Heart left ventricle (tissue), 16 donors: ENCODE data around the gene TTC38. TPM values are rescaled to one million over a fixed set of nuclear protein-coding genes. Genes with fewer than 3 reads are reported as not detected.
A peak's percentile ranks its signal among the peaks of the same experiment; 100 is the strongest.

ENCODE experiments used
- ATAC-seq, 4 donors: fragments of 200-7000 bp; cut with Tn5 transposase; one replicate each; pipeline ENCODE4 v1.9.1; 2020 to 2022; ENCODE audit warnings: moderate library complexity in 4 of 4, mild to moderate bottlenecking in 3 of 4, moderate number of reproducible peaks in 1 of 4
- DNase-seq, 5 donors: peaks; one replicate each; pipeline ENCODE4 v3.0.0-alpha.2; 2020
- H3K27ac ChIP-seq, 12 donors: fragments of 200-600 bp; sonication (generic) in 4 of 12; one replicate each; pipeline versions ENCODE4 v1.5.0 to v1.8.0; 2016 to 2022; ENCODE audit warnings: mild to moderate bottlenecking in 2 of 12
- H3K27me3 ChIP-seq, 9 donors: fragments of 200-600 bp; sonication (generic) in 2 of 9; one replicate each; pipeline versions ENCODE4 v1.5.1 to v1.8.0; 2016 to 2022; ENCODE audit warnings: mild to moderate bottlenecking in 3 of 9
- H3K36me3 ChIP-seq, 9 donors: fragments of 200-600 bp; sonication (generic) in 2 of 9; one replicate each; pipeline versions ENCODE4 v1.5.0 to v1.8.0; 2018 to 2022; ENCODE audit warnings: mild to moderate bottlenecking in 2 of 9
- H3K4me1 ChIP-seq, 12 donors: fragments of 200-600 bp; sonication (generic) in 4 of 12; one replicate each; pipeline versions ENCODE4 v1.5.0 to v1.8.0; 2016 to 2022; ENCODE audit warnings: mild to moderate bottlenecking in 3 of 12
- H3K4me3 ChIP-seq, 12 donors: fragments of 200-600 bp; sonication (generic) in 4 of 12; one replicate each; pipeline versions ENCODE4 v1.5.0 to v1.8.0; 2017 to 2022; ENCODE audit warnings: mild to moderate bottlenecking in 9 of 12, moderate library complexity in 4 of 12
- H3K9me3 ChIP-seq, 12 donors: fragments of 200-600 bp; sonication (generic) in 4 of 12; one replicate each; pipeline versions ENCODE4 v1.5.0 to v1.8.0; 2016 to 2022; ENCODE audit warnings: mild to moderate bottlenecking in 1 of 12
- POLR2A ChIP-seq, 2 donors: fragments of 450-650 bp; IDR thresholded peaks; one replicate each; pipeline ENCODE4 v1.6.1; 2017; ENCODE audit warnings: antibody characterized with exemption in 2 of 2, mild to moderate bottlenecking in 2 of 2, moderate library complexity in 2 of 2
- WGBS, 4 donors: extraction: QIAGEN DNeasy Blood & Tissue Kit in 2 of 4; methylation state at CpG; one replicate each; pipeline versions ENCODE4 v1.1.5 to v1.1.7; 2013 to 2018; 5-methylcytosine and 5-hydroxymethylcytosine counted together
- intact Hi-C, 10 donors: fragments of 100-400 bp; cut with DNase I; formaldehyde crosslinking; loops; one replicate each; pipeline versions ENCODE4 v1.11.1 to v1.14.2; 2022
- polyA plus RNA-seq, 2 donors: library from polyadenylated mRNA; stranded (reverse); fragments of 200-250 nt; gene quantifications; one replicate each; pipeline ENCODE4 v1.2.3, GENCODE V29; 2013
- total RNA-seq, 9 donors: library from RNA; depleted of rRNA in 2 of 9; stranded (reverse); fragments of >200 nt in 2 of 9; fragmentation: NEBNext Ultra II Directional in 3 of 9; extraction: Animal tissue kit (Norgen Biotek cat#: 25700) in 3 of 9; gene quantifications; one replicate each; pipeline versions ENCODE4 v1.1.0 to v1.2.4, GENCODE V29; 2016 to 2023
- TF ChIP-seq, protein P1 (sequence below), 12 donors: fragments of 200-600 bp; sonication (generic) in 4 of 12; IDR thresholded peaks; one replicate each; pipeline versions ENCODE4 v1.5.0 to v1.8.0; 2018 to 2022; ENCODE audit warnings: antibody characterized with exemption in 12 of 12, mild to moderate bottlenecking in 5 of 12
- donor health status: ischemic (EF 13 %, LVEDD 7.1; RV severe dilation, severe dysfunction).
- donor health status: healthy with polysubstance abuse.
- donor health status: DM: no; HTN: yes; CAD: no.
- donor health status: DM: no; HTN: no; CAD: no.
- donor health status: ischemic (EF 25% LVEDD 6.9; RV normal size, moderate dysfunction).
- donor health status: ischemic (EF 25% LVEDD 5.7; RV mildly dilated, moderate dysfunction).
- donor health status: healthy.
- donor health status: DM: yes; HTN: yes; CAD: no.
- donor health status: ischemic (EF 35%, LVEDD 5.7; RV mildly dilated, moderate dysfunction).
- donor health status: nonischemic (EF 11% LVEDD 7.7; RV severe dilation, severe dysfunction).
- donor health status: DM: yes; HTN: yes; CAD: no.
- donor health status: PGD.
- donor health status: ischemic (EF 29% LVEDD 5.4; RV normal size, mild dysfunction).
- donor health status: nonischemic (EF 23%, LVEDD 6.1; RV moderate dilation, normal function).

Gene TTC38
- total and polyA plus RNA-seq, 11 donors, result 15.5 to 72.4 (median 25.3) TPM

- WGBS, 4 donors, result 1 to 2% (median 2%) methylated on average over 33 to 76 of the region's 76 CpGs
- intact Hi-C loops, result loop anchor here in 7 of 10 donors (1.0 to 5.0 kb wide), 7 partner anchors 30 to 174 kb away; partner anchors contain the start of genes CDPF1 (in 1 of the 7) and PPARA (in 1 of the 7)
- Histone ChIP-seq H3K27ac (peak within 1 kb of the TSS; percentile 85 to 99 (median 88)), H3K36me3 (peaks cover 0 to 25% (median 20%) of the 10 kb centered on the region in 9 donors), H3K4me1 (peaks cover 0 to 37% (median 15%) of the 10 kb centered on the region in 12 donors), H3K9me3 (peaks cover 0 to 7% (median 0%) of the 10 kb centered on the region in 12 donors), H3K4me3 (peak within 1 kb of the TSS; percentile 21 to 74 (median 63)), H3K27me3 (no peaks in the 10 kb centered on the region)
- peak; percentile 97 to 100 (median 99) for DNase-seq
- ATAC-seq, result peak; percentile 97 to 99 (median 98)
- TF ChIP-seq, protein P1, sequence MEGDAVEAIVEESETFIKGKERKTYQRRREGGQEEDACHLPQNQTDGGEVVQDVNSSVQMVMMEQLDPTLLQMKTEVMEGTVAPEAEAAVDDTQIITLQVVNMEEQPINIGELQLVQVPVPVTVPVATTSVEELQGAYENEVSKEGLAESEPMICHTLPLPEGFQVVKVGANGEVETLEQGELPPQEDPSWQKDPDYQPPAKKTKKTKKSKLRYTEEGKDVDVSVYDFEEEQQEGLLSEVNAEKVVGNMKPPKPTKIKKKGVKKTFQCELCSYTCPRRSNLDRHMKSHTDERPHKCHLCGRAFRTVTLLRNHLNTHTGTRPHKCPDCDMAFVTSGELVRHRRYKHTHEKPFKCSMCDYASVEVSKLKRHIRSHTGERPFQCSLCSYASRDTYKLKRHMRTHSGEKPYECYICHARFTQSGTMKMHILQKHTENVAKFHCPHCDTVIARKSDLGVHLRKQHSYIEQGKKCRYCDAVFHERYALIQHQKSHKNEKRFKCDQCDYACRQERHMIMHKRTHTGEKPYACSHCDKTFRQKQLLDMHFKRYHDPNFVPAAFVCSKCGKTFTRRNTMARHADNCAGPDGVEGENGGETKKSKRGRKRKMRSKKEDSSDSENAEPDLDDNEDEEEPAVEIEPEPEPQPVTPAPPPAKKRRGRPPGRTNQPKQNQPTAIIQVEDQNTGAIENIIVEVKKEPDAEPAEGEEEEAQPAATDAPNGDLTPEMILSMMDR (IDR thresholded peaks at IDR 0.05), result peak in 10 of 12 donors; percentile 4 to 61 (median 30)
- TF ChIP-seq POLR2A (IDR thresholded peaks at IDR 0.05), result peak in 1 of 2 donors; percentile 62
Measured at GRCh38 chr22:46296257-46297150, 28.7 kb downstream of the TTC38 start, which contains the start of gene GTSE1. Gene GTSE1, plus strand, starts transcription at chr22:46296870. Its CDS starts 531 bp downstream, at chr22:46297401.

GRCh38 chr22:46297151-46297812 lies 29.5 kb downstream of the TTC38 start:
- Histone ChIP-seq H3K36me3 (peaks cover 0 to 17% (median 14%) of the 10 kb centered on the region in 9 donors), H3K4me1 (peaks cover 0 to 36% (median 15%) of the 10 kb centered on the region in 12 donors), H3K27me3 (no peaks in the 10 kb centered on the region), H3K27ac (peak overlapping the region in 1 of 12 donors; percentile 85), H3K4me3 (peak overlapping the region; percentile 21 to 74 (median 63)), H3K9me3 (peaks cover 0 to under 1% (median 0%) of the 10 kb centered on the region in 12 donors)
- 6 to 8% (median 8%) methylated on average over 24 to 32 of the region's 32 CpGs for WGBS, 4 donors
- DNase-seq (no peak), ATAC-seq (peak in 2 of 4 donors; percentile 1 to 4)
- intact Hi-C loops, result loop anchor here in 7 of 10 donors (2.0 to 5.0 kb wide), 6 partner anchors 30 to 175 kb away; partner anchors contain the start of genes CDPF1 (in 1 of the 7) and PPARA (in 1 of the 7)
- no peak for TF ChIP-seq POLR2A (IDR thresholded peaks at IDR 0.05)
- TF ChIP-seq, protein P1 (IDR thresholded peaks at IDR 0.05), result no peak

DNA sequence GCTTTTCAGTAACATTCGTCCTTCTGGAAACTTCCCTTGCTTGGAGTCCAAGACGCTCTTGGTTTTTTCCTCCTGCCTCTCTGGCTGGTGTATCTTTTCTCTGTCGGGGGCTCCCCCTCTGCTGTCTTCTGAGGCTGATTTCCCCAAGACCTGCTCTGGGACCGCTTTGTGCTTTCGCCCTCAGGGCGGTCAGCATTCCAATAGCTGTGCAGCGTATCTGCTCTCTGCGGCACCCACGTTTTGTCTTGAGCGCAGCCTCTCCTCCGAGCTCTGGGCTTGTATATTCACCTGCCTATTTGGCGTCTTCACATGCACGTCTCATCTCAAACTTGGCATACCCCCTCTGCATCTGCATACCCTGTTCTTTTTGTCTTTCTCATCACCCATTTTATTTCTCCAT lies 31.3 kb downstream of the TTC38 start:
- intact Hi-C loops, result loop anchor here in 6 of 10 donors (5.0 kb wide), 5 partner anchors 42 to 177 kb away; partner anchors contain the start of genes CDPF1 (in 1 of the 6) and PPARA (in 1 of the 6)
- Histone ChIP-seq H3K4me1 (peaks cover 0 to 23% (median 15%) of the 10 kb centered on the region in 12 donors), H3K4me3 (peak overlapping the region in 2 of 12 donors; percentile 1 to 28), H3K36me3 (no peaks in the 10 kb centered on the region), H3K9me3 (no peaks in the 10 kb centered on the region), H3K27ac (no peak overlapping the region), H3K27me3 (no peaks in the 10 kb centered on the region)
- no peak for TF ChIP-seq POLR2A (IDR thresholded peaks at IDR 0.05)
- TF ChIP-seq, protein P1 (IDR thresholded peaks at IDR 0.05), result no peak
- ATAC-seq, result no peak
- WGBS, 4 donors, result 82 to 87% (median 85%) methylated on average over 13 of the region's 13 CpGs
- no peak for DNase-seq
